GM18508 (cell line): ENCODE data around the gene SH3D19.
"Not testable (repeated sequence)": the region's sequence is repeated elsewhere in the genome, so short reads cannot be mapped to it uniquely, and the experiment has no call there.

ENCODE experiments used
- ATAC-seq: cut with Tn5 transposase; IDR thresholded peaks from one replicate; pipeline ENCODE4 v1.9.1; 2021; ENCODE audit warnings: moderate number of reproducible peaks; ENCODE audit not compliant: insufficient read depth, unreplicated experiment

The SH3D19 gene

DNA sequence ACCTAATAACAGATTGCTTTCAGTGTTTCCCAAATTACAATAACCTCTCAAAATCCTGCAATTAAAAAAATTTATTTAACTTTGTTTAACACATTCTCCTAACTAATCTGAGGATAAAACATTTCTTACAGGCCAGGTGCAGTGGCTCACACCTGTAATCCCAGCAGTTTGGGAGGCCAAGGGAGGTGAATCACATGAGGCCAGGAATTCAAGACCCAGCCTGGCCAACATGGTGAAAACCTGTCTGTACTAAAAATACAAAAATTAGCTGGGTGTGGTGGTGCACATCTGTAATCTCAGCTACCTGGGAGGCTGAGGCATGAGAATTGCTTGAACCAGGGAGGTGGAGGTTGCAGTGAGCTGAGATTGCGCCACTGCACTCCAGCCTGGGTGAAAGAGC lies 90.0 kb downstream of the SH3D19 start:
- ATAC-seq = not testable (repeated sequence)

DNA sequence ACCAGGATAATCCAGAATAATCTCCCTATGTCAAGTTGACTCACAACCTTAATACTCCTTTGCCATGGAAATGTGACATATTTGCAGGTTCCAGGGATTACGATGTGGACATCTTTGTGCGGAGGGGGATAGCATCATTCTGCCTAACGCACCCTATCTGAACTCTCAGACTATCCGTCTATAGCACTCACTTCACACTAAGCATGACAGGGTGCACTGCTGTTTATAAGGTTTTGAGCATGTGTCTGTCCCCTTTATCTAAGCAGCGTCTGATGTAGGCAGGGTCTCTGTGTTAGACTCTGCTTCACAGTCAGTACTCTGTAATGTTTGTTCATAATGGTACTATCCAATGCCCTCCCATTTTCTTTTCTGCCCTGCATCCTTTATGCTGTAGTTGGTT lies 91.8 kb downstream of the SH3D19 start:
- no peak for ATAC-seq

- ATAC-seq = no peak
Observed at GRCh38 chr4:151231915-151232595, 93.3 kb downstream of the SH3D19 start.

- no peak for ATAC-seq
Observed at GRCh38 chr4:151228189-151229119, 97.0 kb downstream of the SH3D19 start.

- ATAC-seq = no peak
Observed at GRCh38 chr4:151227731-151228130, 97.7 kb downstream of the SH3D19 start.

GRCh38 chr4:151227172-151227571 lies 98.2 kb downstream of the SH3D19 start:
- no peak for ATAC-seq

DNA sequence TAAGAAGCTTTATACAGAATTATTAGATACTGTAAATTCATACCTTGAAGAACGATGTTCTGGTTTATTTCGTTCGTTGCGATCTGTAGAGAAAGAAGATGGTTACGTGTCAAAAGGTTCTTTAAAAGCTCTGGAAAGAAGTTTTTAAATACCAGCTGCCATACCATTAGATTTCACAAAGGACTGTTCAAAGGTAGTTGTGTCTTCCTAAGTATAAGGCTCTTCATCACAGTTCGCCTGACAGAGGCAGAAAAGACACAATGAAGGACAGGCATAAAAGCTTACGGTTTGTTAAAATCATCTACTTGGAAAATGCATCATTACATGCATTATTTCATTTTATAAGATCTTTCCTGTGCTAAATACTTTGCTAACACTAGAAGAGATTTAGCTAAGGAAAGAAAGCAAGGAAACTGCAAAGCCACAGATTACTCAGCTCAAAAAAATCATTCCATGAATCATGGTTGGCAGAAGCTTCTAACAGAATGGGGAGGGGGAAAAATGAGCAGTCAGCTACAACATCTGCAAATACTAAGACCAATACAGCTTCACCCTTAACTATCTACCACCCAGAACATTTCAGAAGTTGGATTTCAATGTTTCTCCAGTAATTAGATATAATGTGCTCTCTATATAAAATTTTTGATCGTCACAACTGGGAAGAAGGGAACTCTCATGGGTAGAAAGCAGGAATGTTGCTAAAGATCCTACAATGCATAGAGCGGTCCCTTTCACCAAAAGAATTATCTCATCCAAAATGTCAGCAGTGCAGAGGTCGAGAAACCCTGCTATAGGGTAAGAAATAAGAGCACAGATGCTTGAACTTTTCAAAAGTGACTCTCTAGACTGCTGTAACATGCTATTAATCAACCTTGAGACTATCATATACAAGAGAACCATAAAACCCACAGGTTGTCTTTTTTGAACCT lies 99.1 kb downstream of the SH3D19 start:
- no peak for ATAC-seq

DNA sequence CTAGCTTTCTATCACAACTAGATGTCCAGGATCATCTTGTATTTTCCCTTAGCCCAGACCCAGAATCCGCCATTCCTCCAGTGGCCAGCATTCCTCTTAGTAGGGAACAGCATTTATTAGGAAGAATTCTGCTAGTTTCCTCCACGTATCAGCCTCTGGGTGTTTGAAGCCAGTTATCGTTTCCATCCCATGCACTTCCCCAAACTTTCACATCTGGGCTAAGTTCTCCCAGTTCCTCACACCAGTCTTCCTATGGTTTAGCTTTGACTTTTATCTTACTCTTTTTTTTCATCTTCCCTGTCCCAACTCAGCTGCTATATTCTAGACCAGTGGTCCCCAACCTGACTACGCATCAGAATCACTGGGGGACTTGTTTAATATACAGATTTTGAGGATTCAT lies 101.9 kb downstream of the SH3D19 start:
- no peak for ATAC-seq

- ATAC-seq = no peak
Observed at GRCh38 chr4:151219948-151220347, 105.5 kb downstream of the SH3D19 start.

DNA sequence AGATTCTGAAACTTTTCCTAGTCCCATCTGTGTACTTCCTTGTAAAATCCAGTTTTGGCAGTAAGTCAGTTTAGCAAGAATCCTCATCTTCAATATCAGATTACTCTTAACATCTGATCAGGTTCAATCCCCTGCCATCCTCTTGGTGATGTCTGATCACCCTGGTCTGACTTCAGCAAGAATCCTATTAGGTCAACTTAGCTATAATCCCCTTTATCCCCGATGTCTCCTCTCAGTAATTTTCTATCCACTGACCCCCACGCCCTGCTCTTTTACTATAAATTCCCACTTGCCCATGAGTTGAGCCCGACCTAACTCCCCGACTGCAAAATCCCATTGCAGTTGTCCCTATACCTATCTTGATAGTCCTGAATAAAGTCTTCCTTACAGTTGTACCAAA lies 106.3 kb downstream of the SH3D19 start:
- no peak for ATAC-seq

DNA sequence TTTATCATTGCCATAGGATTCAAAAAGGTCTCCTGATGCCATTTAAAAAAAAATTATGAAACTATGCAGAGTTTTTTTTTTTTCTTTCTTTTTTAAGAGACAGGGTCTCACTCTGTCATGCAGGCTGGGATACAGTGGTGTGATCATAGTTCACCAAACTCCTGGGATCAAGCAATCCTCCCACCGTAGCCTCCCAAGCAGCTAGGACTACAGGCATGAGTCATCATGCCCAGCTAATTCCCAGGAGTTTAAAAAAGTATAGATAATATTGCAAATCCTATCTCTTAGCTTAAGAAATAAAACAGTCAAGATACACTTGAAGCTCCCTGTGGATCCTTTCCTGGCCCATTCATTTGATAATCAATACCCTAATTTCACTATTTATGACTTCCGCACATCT lies 107.1 kb downstream of the SH3D19 start:
- ATAC-seq = no peak

GRCh38 chr4:151217326-151217725 lies 108.1 kb downstream of the SH3D19 start:
- no peak for ATAC-seq

DNA sequence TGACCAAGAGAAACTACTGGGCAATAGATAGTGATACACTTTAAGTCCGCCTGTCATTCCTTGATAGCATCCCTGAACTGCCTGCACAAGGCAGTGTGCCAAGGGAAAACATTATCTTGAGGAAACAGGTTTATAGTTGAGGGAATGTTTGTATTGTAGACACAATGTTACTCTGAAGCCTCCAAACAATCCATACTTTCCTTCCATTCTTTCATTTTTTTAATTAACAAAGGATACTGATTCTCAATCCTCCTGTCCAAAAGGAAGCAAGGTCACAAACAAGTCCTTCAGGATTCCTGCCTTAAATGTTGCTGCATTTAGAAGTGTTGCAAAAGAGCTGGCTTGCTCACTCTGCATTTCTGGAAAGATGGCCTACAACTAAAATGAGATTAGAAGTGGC lies 110.1 kb downstream of the SH3D19 start:
- ATAC-seq = no peak

DNA sequence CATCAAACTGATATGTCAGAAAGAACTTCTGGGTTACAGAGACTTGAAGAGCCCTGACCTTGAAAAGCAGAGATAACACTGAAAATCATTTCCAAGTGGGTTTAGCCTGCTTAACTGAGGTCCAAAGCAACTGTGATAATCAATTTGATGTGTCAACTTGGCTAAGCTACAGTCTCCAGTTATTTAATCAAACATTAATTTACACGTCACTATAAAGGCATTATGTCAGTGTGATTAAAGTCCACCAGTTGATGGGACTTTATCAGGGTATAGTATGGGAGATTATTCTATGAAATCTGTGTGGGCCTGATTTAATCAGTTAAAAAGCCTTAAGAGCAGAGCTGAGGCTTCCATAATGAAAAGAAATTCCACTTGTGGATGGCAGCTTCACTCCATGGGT lies 117.5 kb downstream of the SH3D19 start:
- ATAC-seq = no peak

DNA sequence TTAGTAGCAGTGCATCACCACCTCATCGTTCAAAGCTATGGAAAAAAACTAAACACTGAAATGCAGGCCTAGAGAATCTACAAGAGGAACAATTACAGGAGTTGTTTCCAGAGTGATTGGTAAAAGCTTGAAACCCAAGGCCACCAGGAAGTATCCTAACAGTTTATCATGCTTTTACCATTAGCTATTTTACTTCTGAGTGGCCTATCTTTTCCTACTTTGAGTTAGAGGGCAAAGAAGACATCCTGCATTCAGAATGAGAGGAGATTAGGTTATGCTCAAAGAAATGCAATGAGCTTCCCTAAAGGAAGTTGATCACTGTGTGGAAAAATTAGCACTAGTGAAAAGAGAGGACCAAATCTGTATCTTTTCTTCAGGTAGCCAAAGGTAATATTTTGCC lies 118.2 kb downstream of the SH3D19 start:
- no peak for ATAC-seq

DNA sequence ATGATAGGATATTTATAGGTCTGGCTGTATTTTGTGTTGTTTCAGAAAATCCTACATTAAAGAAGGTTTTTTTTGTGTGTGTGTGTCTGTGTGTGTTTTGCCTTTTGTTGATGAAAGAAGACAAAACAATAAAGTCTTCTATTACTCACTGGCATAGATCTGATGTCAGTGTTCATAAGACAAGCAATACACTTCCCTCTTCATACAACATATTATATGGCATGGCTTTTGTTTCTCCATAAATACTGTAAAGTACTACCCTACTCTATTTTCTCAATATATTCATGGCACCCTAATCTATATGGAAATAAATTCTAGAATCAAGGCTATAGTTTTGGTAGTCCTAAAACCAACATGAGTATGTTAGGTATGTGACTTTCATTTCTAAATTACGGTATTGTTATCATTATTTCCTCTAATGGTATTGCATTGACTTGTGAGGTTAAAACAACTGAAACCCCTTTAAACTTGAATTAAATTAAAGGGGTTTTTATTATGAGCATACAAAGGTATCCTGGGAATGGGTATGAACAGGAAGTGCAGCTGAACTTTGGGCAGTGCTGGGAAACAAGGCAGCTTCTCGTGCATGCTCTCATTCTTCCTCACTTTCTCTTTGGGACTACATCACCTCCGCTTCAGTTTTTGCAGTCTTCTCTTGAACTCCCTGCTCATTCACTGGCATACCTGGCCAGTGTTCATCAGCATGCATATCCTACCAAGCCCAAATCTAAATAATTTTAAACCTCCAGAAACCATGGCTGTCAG lies 119.0 kb downstream of the SH3D19 start:
- ATAC-seq = no peak

DNA sequence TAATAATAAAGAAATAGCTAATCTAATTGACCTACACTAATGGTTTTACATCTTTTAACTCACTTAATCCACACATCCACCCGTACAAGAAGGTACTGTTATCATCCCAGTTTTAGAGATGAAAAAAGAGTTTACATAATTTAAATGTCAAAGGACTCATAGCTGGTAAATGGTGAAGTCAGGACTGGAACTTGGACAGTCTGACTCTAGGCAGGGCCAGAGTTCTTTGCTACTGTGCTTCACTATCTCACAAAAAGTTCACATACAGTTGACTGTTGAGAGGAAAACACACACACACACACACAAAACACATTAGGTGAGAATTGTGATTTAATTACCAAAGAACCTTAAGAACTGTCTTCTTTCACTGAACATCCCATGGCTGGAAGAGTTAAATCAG lies 119.7 kb downstream of the SH3D19 start:
- no peak for ATAC-seq

DNA sequence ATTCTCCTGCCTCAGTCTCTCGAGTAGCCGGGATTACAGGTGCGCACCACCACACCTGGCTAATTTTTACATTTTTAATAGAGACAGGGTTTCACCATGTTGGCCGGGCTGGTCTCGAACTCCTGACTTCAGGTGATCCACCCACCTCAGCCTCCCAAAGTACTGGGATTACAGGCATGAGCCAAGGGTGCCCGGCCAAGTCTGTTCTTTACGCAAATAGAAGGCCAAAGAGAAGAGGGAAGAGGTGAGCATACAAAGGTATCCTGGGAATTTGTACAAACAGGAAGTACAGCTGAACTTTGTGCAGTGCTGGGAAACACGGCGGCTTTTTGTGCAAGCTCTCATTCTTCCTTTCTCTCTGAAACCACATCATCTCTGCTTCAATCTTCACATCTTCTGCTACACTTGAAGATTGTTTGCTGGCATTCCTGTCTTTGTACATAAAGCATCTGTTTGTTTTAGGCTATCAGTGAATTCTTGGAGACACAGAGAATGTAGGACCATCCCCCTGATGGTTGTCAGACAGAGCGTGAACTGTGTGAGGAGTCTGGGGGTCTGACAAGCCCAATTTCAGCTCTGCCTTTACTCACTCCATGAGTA lies 120.4 kb downstream of the SH3D19 start:
- ATAC-seq = no peak

- ATAC-seq = no peak
Observed at GRCh38 chr4:151202851-151203455, 122.5 kb downstream of the SH3D19 start.
